Suprapubic skin (tissue), 3 donors: ENCODE data around the gene CACNA2D3.

Source experiments
- CTCF ChIP-seq, 2 donors: fragments of 200-600 bp in 1 of 2; fragments of 450-650 bp in 1 of 2; sonication (generic) in 1 of 2; IDR thresholded peaks; one replicate each; pipeline ENCODE4 v1.5.1; 2016 to 2019; ENCODE audit warnings: antibody characterized with exemption in 2 of 2, mild to moderate bottlenecking in 1 of 2, moderate library complexity in 1 of 2
- POLR2AphosphoS5 ChIP-seq, 3 donors: sonication (generic); formaldehyde crosslinking; IDR thresholded peaks; one replicate each; pipeline ENCODE4 v1.6.1; 2017; ENCODE audit warnings: antibody characterized with exemption in 3 of 3

- TF ChIP-seq CTCF (IDR thresholded peaks at IDR 0.05) = no peak
- no peak for TF ChIP-seq POLR2AphosphoS5 (IDR thresholded peaks at IDR 0.05)
Measured at GRCh38 chr3:55074796-55075195, 952.4 kb downstream of the CACNA2D3 start.
